GM23338 (cell line): ENCODE results near the gene C6orf89. TPM values are rescaled to one million over a fixed set of nuclear protein-coding genes. Genes with fewer than 3 reads are reported as not detected.
A peak's percentile ranks its signal among the peaks of the same experiment; 100 is the strongest.

Source experiments
- ATAC-seq: fragments of 200-7000 bp; cut with Tn5 transposase; 3 replicates; pipeline ENCODE4 v1.9.1; 2020
- DNase-seq: peaks from one replicate; pipeline ENCODE4 v3.0.0-alpha.2; 2015; ENCODE audit warnings: low spot score
- H2AFZ ChIP-seq: fragments of 200-600 bp; sonication (generic); 2 replicates; pipeline ENCODE4 v1.8.0; 2016; ENCODE audit warnings: antibody characterized with exemption, mild to moderate bottlenecking, moderate library complexity
- H3F3A ChIP-seq: fragments of 200-600 bp; sonication (generic); replicated peaks from 2 replicates; pipeline ENCODE4 v1.8.0; 2017; ENCODE audit warnings: antibody characterized with exemption, mixed run types, low read depth
- H3K27ac ChIP-seq: fragments of 200-600 bp; sonication (generic); 2 replicates; pipeline ENCODE4 v1.6.1; 2016; ENCODE audit warnings: low read depth
- H3K27me3 ChIP-seq: fragments of 200-600 bp; sonication (generic); 2 replicates; pipeline ENCODE4 v1.8.0; 2016; ENCODE audit warnings: mild to moderate bottlenecking, mixed run types, moderate library complexity; ENCODE audit not compliant: insufficient read depth
- H3K36me3 ChIP-seq: fragments of 200-600 bp; sonication (generic); 2 replicates; pipeline ENCODE4 v1.8.0; 2016; ENCODE audit warnings: mild to moderate bottlenecking; ENCODE audit not compliant: insufficient read depth
- H3K4me1 ChIP-seq: fragments of 200-600 bp; sonication (generic); 2 replicates; pipeline ENCODE4 v1.8.0; 2016; ENCODE audit warnings: mild to moderate bottlenecking, moderate library complexity; ENCODE audit not compliant: insufficient read depth
- H3K4me2 ChIP-seq: fragments of 200-600 bp; sonication (generic); 2 replicates; pipeline ENCODE4 v1.7.1; 2017; ENCODE audit warnings: mixed run types
- H3K4me3 ChIP-seq: fragments of 200-600 bp; sonication (generic); 2 replicates; pipeline ENCODE4 v1.6.1; 2016; ENCODE audit warnings: mixed run types
- H3K79me2 ChIP-seq: fragments of 200-600 bp; sonication (generic); replicated peaks from 2 replicates; pipeline ENCODE4 v1.8.0; 2017; ENCODE audit warnings: mild to moderate bottlenecking; ENCODE audit not compliant: insufficient read depth
- H3K9me2 ChIP-seq: fragments of 200-600 bp; sonication (generic); 2 replicates; pipeline ENCODE4 v1.8.0; 2017; ENCODE audit not compliant: insufficient read depth
- H4K20me1 ChIP-seq: fragments of 200-600 bp; sonication (generic); replicated peaks from 2 replicates; pipeline ENCODE4 v1.8.0; 2017; ENCODE audit warnings: mild to moderate bottlenecking; ENCODE audit not compliant: insufficient read depth
- H3K27ac Mint-ChIP-seq: 2 replicates; pipeline ENCODE4 v1.8.0; 2020; ENCODE audit warnings: inconsistent platforms, mild to moderate bottlenecking, moderate library complexity, mixed read lengths
- H3K27me3 Mint-ChIP-seq: 3 replicates; pipeline ENCODE4 v1.8.0; 2022; ENCODE audit warnings: low read depth, mild to moderate bottlenecking, moderate library complexity, mixed read lengths, inconsistent platforms; ENCODE audit not compliant: insufficient read depth, poor library complexity
- H3K36me3 Mint-ChIP-seq: 3 replicates; pipeline ENCODE4 v1.8.0; 2021; ENCODE audit warnings: low read depth, mild to moderate bottlenecking, inconsistent platforms, moderate library complexity, mixed read lengths
- H3K4me1 Mint-ChIP-seq: 3 replicates; pipeline ENCODE4 v1.8.0; 2020; ENCODE audit warnings: mild to moderate bottlenecking, inconsistent platforms, mixed read lengths
- H3K4me3 Mint-ChIP-seq: 3 replicates; pipeline ENCODE4 v1.8.0; 2021; ENCODE audit warnings: moderate library complexity, mild to moderate bottlenecking, inconsistent platforms, mixed read lengths
- H3K9me3 Mint-ChIP-seq: 3 replicates; pipeline ENCODE4 v1.8.0; 2020; ENCODE audit warnings: moderate library complexity, mild to moderate bottlenecking, inconsistent platforms, mixed read lengths
- CREB1 ChIP-seq: fragments of 250-450 bp; sonication (Bioruptor Pico); IDR thresholded peaks from 2 replicates; pipeline ENCODE4 v1.5.0; 2020; ENCODE audit warnings: low read depth, mild to moderate bottlenecking, moderate library complexity
- CTCF ChIP-seq, 2 experiments: fragments of 200-600 bp in 1 of 2; sonication (generic) in 1 of 2; conservative IDR thresholded peaks; 2 replicates each; pipeline versions ENCODE4 v1.5.1 to v1.6.1; 2016 to 2017; ENCODE audit warnings: antibody characterized with exemption in 2 of 2, low read depth in 2 of 2, mild to moderate bottlenecking in 2 of 2, moderate library complexity in 1 of 2
- ETS1 ChIP-seq: IDR thresholded peaks from 2 replicates; pipeline ENCODE4 v1.6.1; 2016; ENCODE audit warnings: antibody characterized with exemption
- EZH2 ChIP-seq: fragments of 200-600 bp; sonication (generic); IDR thresholded peaks from one replicate; pipeline ENCODE4 v1.8.0; 2017; ENCODE audit warnings: antibody characterized with exemption, mild to moderate bottlenecking, low read depth; ENCODE audit not compliant: unreplicated experiment
- NANOG ChIP-seq: IDR thresholded peaks from 2 replicates; pipeline ENCODE4 v1.6.1; 2016; ENCODE audit warnings: antibody characterized with exemption, borderline replicate concordance
- STAT1 ChIP-seq: IDR thresholded peaks from one replicate; pipeline ENCODE4 v1.6.1; 2016; ENCODE audit warnings: antibody characterized with exemption; ENCODE audit not compliant: unreplicated experiment
- ZNF114 ChIP-seq: fragments of 250-450 bp; sonication (Bioruptor Pico); IDR thresholded peaks from 2 replicates; pipeline ENCODE4 v1.5.0; 2020; ENCODE audit warnings: mild to moderate bottlenecking, moderate library complexity
- ZNF331 ChIP-seq: fragments of 250-450 bp; sonication (Bioruptor Pico); IDR thresholded peaks from 2 replicates; pipeline ENCODE4 v1.5.0; 2020; ENCODE audit warnings: low read depth, mild to moderate bottlenecking, moderate library complexity
- ZNF462 ChIP-seq: fragments of 250-450 bp; sonication (Bioruptor Pico); IDR thresholded peaks from 2 replicates; pipeline ENCODE4 v1.5.0; 2020; ENCODE audit warnings: mild to moderate bottlenecking, moderate library complexity
- polyA plus RNA-seq: library from polyadenylated mRNA; unstranded; fragments of >200 nt; fragmentation: Nextera tagmentation; extraction: Ambion mirVana; gene quantifications from 2 replicates; pipeline ENCODE4 v1.2.1, GENCODE V29; 2016
- total RNA-seq: library from RNA; depleted of rRNA; stranded (reverse); fragments of >200 nt; shearing (Covaris generic); gene quantifications from 2 replicates; pipeline ENCODE4 v1.2.3, GENCODE V29; 2014

Gene C6orf89
- total and polyA plus RNA-seq, 2 experiments from 2014 or later, result 3.7 to 7.9 TPM

GRCh38 chr6:36927691-36928546 is 42.2 kb downstream of the C6orf89 start:
- ATAC-seq (no peak), DNase-seq (no peak)
- Histone ChIP-seq H2AFZ (no peak overlapping the region), H3K4me2 (no peak overlapping the region), H3K27ac (peak overlapping the region; percentile 30; the same call in 1 of the 2 replicates), H3K27me3 (no peaks in the 10 kb centered on the region), H3F3A (no peaks in the 10 kb centered on the region), H3K79me2 (no peaks in the 10 kb centered on the region), H3K36me3 (no peaks in the 10 kb centered on the region), H3K9me2 (no peaks in the 10 kb centered on the region), H3K4me3 (no peak overlapping the region), H4K20me1 (no peaks in the 10 kb centered on the region), H3K4me1 (peaks cover 4% of the 10 kb centered on the region; the same call in 1 of the 2 replicates)
- no peaks in the 10 kb centered on the region for H3K36me3 Mint-ChIP-seq
- H3K9me3 Mint-ChIP-seq, result no peaks in the 10 kb centered on the region
- TF ChIP-seq ZNF114, result no peak
- no peak for TF ChIP-seq STAT1
- no peak for TF ChIP-seq NANOG
- H3K4me3 Mint-ChIP-seq, result no peak overlapping the region
- H3K27ac Mint-ChIP-seq, result no peak overlapping the region
- H3K27me3 Mint-ChIP-seq, result peaks cover 2% of the 10 kb centered on the region
- H3K4me1 Mint-ChIP-seq, result peaks cover 7% of the 10 kb centered on the region

GRCh38 chr6:36928547-36928918 is 42.8 kb downstream of the C6orf89 start:
- H3K27ac Mint-ChIP-seq, result no peak overlapping the region
- H3K4me3 ChIP-seq, result no peak overlapping the region
- peaks cover 4% of the 10 kb centered on the region; the same call in 1 of the 2 replicates for H3K4me1 ChIP-seq
- no peaks in the 10 kb centered on the region for H3K27me3 ChIP-seq
- no peak overlapping the region for H2AFZ ChIP-seq
- no peaks in the 10 kb centered on the region for H3K9me2 ChIP-seq
- DNase-seq (no peak), ATAC-seq (peak; percentile 48)
- peaks cover 7% of the 10 kb centered on the region for H3K4me1 Mint-ChIP-seq
- no peaks in the 10 kb centered on the region for H3K36me3 ChIP-seq
- no peak for TF ChIP-seq CTCF (conservative IDR thresholded peaks at IDR 0.05; ENCODE audit: low read depth in 2 of 2)
- TF ChIP-seq EZH2, result no peak
- no peak for TF ChIP-seq ETS1
- no peak for TF ChIP-seq ZNF331 (CRISPR knock-in tag)
- no peak for TF ChIP-seq NANOG
- TF ChIP-seq ZNF462 (CRISPR knock-in tag), result no peak
- no peak for TF ChIP-seq CREB1
- H3K36me3 Mint-ChIP-seq, result no peaks in the 10 kb centered on the region
- no peak overlapping the region for H3K27ac ChIP-seq
- no peak overlapping the region for H3K4me3 Mint-ChIP-seq
- H3K79me2 ChIP-seq, result no peaks in the 10 kb centered on the region
- H3F3A ChIP-seq, result no peaks in the 10 kb centered on the region
- H3K9me3 Mint-ChIP-seq, result no peaks in the 10 kb centered on the region
- no peaks in the 10 kb centered on the region for H4K20me1 ChIP-seq
- no peak overlapping the region for H3K4me2 ChIP-seq
- peaks cover 2% of the 10 kb centered on the region for H3K27me3 Mint-ChIP-seq
